MM.1S (cell line): ENCODE results near the gene OR1I1.
"Not testable (repeated sequence)": the region's sequence is repeated elsewhere in the genome, so short reads cannot be mapped to it uniquely, and the experiment has no call there.

Experiments used
- DNase-seq: peaks from one replicate; pipeline ENCODE4 v3.0.0-alpha.2; 2015
- H2AFZ ChIP-seq: fragments of 300-600 bp; sonication (generic); 2 replicates; pipeline ENCODE4 v1.6.0; 2016; ENCODE audit warnings: antibody characterized with exemption, low read length
- H3F3A ChIP-seq: fragments of 300-600 bp; sonication (generic); 2 replicates; pipeline ENCODE4 v1.6.1; 2016; ENCODE audit warnings: mild to moderate bottlenecking, antibody characterized with exemption, low read length, moderate library complexity, mixed read lengths; ENCODE audit not compliant: insufficient read depth
- H3K27ac ChIP-seq: fragments of 300-600 bp; sonication (generic); 2 replicates; pipeline ENCODE4 v1.5.1; 2016; ENCODE audit warnings: mild to moderate bottlenecking, low read length
- H3K27me3 ChIP-seq: fragments of 300-600 bp; sonication (generic); replicated peaks from 2 replicates; pipeline ENCODE4 v1.6.0; 2016; ENCODE audit warnings: low read length; ENCODE audit not compliant: insufficient read depth
- H3K36me3 ChIP-seq: fragments of 300-600 bp; sonication (generic); replicated peaks from 2 replicates; pipeline ENCODE4 v1.6.1; 2016; ENCODE audit warnings: mild to moderate bottlenecking, low read length, mixed read lengths; ENCODE audit not compliant: insufficient read depth
- H3K4me1 ChIP-seq: fragments of 300-600 bp; sonication (generic); 2 replicates; pipeline ENCODE4 v1.6.1; 2016; ENCODE audit warnings: low read length, mixed read lengths
- H3K4me2 ChIP-seq: fragments of 300-600 bp; sonication (generic); 2 replicates; pipeline ENCODE4 v1.6.0; 2016; ENCODE audit warnings: low read depth, low read length
- H3K4me3 ChIP-seq: fragments of 300-600 bp; sonication (generic); 2 replicates; pipeline ENCODE4 v1.5.1; 2016; ENCODE audit warnings: low read length, mixed read lengths
- H3K79me2 ChIP-seq: fragments of 300-600 bp; sonication (generic); 2 replicates; pipeline ENCODE4 v1.6.1; 2016; ENCODE audit warnings: mixed run types, low read length, mixed read lengths
- H3K9ac ChIP-seq: fragments of 300-600 bp; sonication (generic); 2 replicates; pipeline ENCODE4 v1.6.1; 2016; ENCODE audit warnings: low read length, mixed read lengths
- H3K9me2 ChIP-seq: fragments of 300-600 bp; sonication (generic); replicated peaks from 2 replicates; pipeline ENCODE4 v1.6.1; 2016; ENCODE audit warnings: mild to moderate bottlenecking, low read length, mixed read lengths; ENCODE audit not compliant: insufficient read depth
- H3K9me3 ChIP-seq: fragments of 300-600 bp; sonication (generic); replicated peaks from 2 replicates; pipeline ENCODE4 v1.6.1; 2016; ENCODE audit warnings: mild to moderate bottlenecking, low read length, mixed read lengths; ENCODE audit not compliant: insufficient read depth
- H4K20me1 ChIP-seq: fragments of 300-600 bp; sonication (generic); 2 replicates; pipeline ENCODE4 v1.6.1; 2016; ENCODE audit warnings: mild to moderate bottlenecking, low read length, moderate library complexity, mixed read lengths; ENCODE audit not compliant: insufficient read depth
- CTCF ChIP-seq: fragments of 300-600 bp; sonication (generic); IDR thresholded peaks from 2 replicates; pipeline ENCODE4 v1.5.1; 2016; ENCODE audit warnings: antibody characterized with exemption, low read length, mixed read lengths
- EZH2 ChIP-seq: fragments of 300-600 bp; sonication (generic); optimal IDR thresholded peaks from 2 replicates; pipeline ENCODE3; 2017; ENCODE audit warnings: low read depth, mild to moderate bottlenecking, antibody characterized with exemption, low read length, mixed read lengths
- EZH2phosphoT487 ChIP-seq: fragments of 300-600 bp; sonication (generic); IDR thresholded peaks from 2 replicates; pipeline ENCODE4 v1.6.1; 2018; ENCODE audit warnings: antibody characterized with exemption, low read length

The OR1I1 gene

GRCh38 chr19:15048885-15049541 is 33.0 kb upstream of the OR1I1 start, which contains the start of gene CASP14:
Gene CASP14 (plus strand): TSS chr19:15049480. CDS start chr19:15052252, 2,772 bp downstream.
- no peak within 1 kb of the TSS for H3K9ac ChIP-seq
- no peaks in the 10 kb centered on the region for H3K9me3 ChIP-seq
- H4K20me1 ChIP-seq = no peaks in the 10 kb centered on the region
- no peaks in the 10 kb centered on the region for H3K4me1 ChIP-seq
- no peak within 1 kb of the TSS for H3K4me3 ChIP-seq
- H2AFZ ChIP-seq = no peak within 1 kb of the TSS
- H3K4me2 ChIP-seq = no peak within 1 kb of the TSS
- H3K79me2 ChIP-seq = no peaks in the 10 kb centered on the region
- H3F3A ChIP-seq = no peaks in the 10 kb centered on the region
- H3K27ac ChIP-seq = no peak within 1 kb of the TSS
- no peak for DNase-seq
- H3K9me2 ChIP-seq = no peaks in the 10 kb centered on the region
- peaks cover 68% of the 10 kb centered on the region for H3K27me3 ChIP-seq
- H3K36me3 ChIP-seq = no peaks in the 10 kb centered on the region
- no peak for TF ChIP-seq EZH2
- no peak for TF ChIP-seq EZH2phosphoT487
- no peak for TF ChIP-seq CTCF

GRCh38 chr19:15050639-15051038 is 31.4 kb upstream of the OR1I1 start:
- H3K4me1 ChIP-seq = no peaks in the 10 kb centered on the region
- no peak overlapping the region for H2AFZ ChIP-seq
- TF ChIP-seq EZH2 (no peak), EZH2phosphoT487 (no peak), CTCF (no peak)
- H3F3A ChIP-seq = no peaks in the 10 kb centered on the region
- no peaks in the 10 kb centered on the region for H3K9me3 ChIP-seq
- no peak overlapping the region for H3K4me2 ChIP-seq
- H3K9ac ChIP-seq = no peak overlapping the region
- H3K27me3 ChIP-seq = peaks cover 72% of the 10 kb centered on the region
- no peak overlapping the region for H3K27ac ChIP-seq
- H3K4me3 ChIP-seq = no peak overlapping the region
- DNase-seq = no peak
- H3K36me3 ChIP-seq = no peaks in the 10 kb centered on the region
- no peaks in the 10 kb centered on the region for H3K9me2 ChIP-seq
- H3K79me2 ChIP-seq = no peaks in the 10 kb centered on the region
- no peaks in the 10 kb centered on the region for H4K20me1 ChIP-seq

GRCh38 chr19:15062036-15062435 is 20.0 kb upstream of the OR1I1 start:
- H3K4me1 ChIP-seq = no peaks in the 10 kb centered on the region
- H3K36me3 ChIP-seq = no peaks in the 10 kb centered on the region
- TF ChIP-seq EZH2 (no peak), EZH2phosphoT487 (no peak), CTCF (no peak)
- H3K9me3 ChIP-seq = no peaks in the 10 kb centered on the region
- no peaks in the 10 kb centered on the region for H3K9me2 ChIP-seq
- no peak overlapping the region for H3K9ac ChIP-seq
- no peaks in the 10 kb centered on the region for H3F3A ChIP-seq
- H3K27ac ChIP-seq = no peak overlapping the region
- H3K79me2 ChIP-seq = no peaks in the 10 kb centered on the region
- H3K27me3 ChIP-seq = peaks cover 76% of the 10 kb centered on the region
- no peak overlapping the region for H3K4me2 ChIP-seq
- H3K4me3 ChIP-seq = no peak overlapping the region
- no peak overlapping the region for H2AFZ ChIP-seq
- no peak for DNase-seq
- H4K20me1 ChIP-seq = no peaks in the 10 kb centered on the region

- H3K9ac ChIP-seq, H3K4me2 ChIP-seq, H3K79me2 ChIP-seq, H3K9me3 ChIP-seq, DNase-seq, H3K9me2 ChIP-seq, H3K4me3 ChIP-seq, H3F3A ChIP-seq, H4K20me1 ChIP-seq, H3K4me1 ChIP-seq, H2AFZ ChIP-seq, H3K36me3 ChIP-seq, H3K27ac ChIP-seq: not testable (repeated sequence)
- peaks cover 77% of the 10 kb centered on the region for H3K27me3 ChIP-seq
Observed at GRCh38 chr19:15070386-15070785, 11.6 kb upstream of the OR1I1 start.
